GM12878 (cell line): ENCODE measurements around the gene CDCA7. TPM values are rescaled to one million over a fixed set of nuclear protein-coding genes. Genes with fewer than 3 reads are reported as not detected.
A peak's percentile ranks its signal among the peaks of the same experiment; 100 is the strongest.

Experiments used
- ATAC-seq: fragments of 200-7000 bp; cut with Tn5 transposase; 3 replicates; pipeline ENCODE4 v1.9.1; 2020; ENCODE audit warnings: mild to moderate bottlenecking, moderate library complexity
- BruUV-seq: library from RNA; stranded (reverse); fragments of 400-500 nt; replicated peaks from 2 replicates; lab custom pipeline; 2021; lab: Mats Ljungman, UMichigan
- CTCF ChIA-PET: fragments of 300-600 bp; sonication (Branson Sonifier 250); formaldehyde crosslinking; extraction: SDS; loops from one replicate; lab custom pipeline; 2021; ENCODE audit warnings: inconsistent platforms; lab: Yijun Ruan, JAX
- POLR2A ChIA-PET: fragments of 350-600 bp; formaldehyde crosslinking; extraction: SDS; loops from one replicate; lab custom pipeline; 2021; ENCODE audit warnings: inconsistent platforms; lab: Charles Lee
- RAD21 ChIA-PET: fragments of 300-600 bp; sonication (Branson Sonifier 250); formaldehyde crosslinking; loops from one replicate; lab custom pipeline; 2023; ENCODE audit warnings: antibody characterized with exemption; ENCODE audit not compliant: unreplicated experiment; lab: Charles Lee
- SMC1A ChIA-PET: fragments of 300-600 bp; sonication (Branson Sonifier 250); formaldehyde crosslinking; loops from one replicate; lab custom pipeline; 2023; ENCODE audit not compliant: unreplicated experiment, uncharacterized antibody; lab: Charles Lee
- DNase-seq: peaks from one replicate; pipeline ENCODE4 v3.0.0-alpha.2; 2011; ENCODE audit warnings: low read depth, low spot score
- FAIRE-seq: peaks from 3 replicates; lab custom pipeline; 2011; peaks lifted over from hg19 to GRCh38; lab: Jason Lieb, UNC
- H2AFZ ChIP-seq: 2 replicates; pipeline ENCODE4 v1.6.0; 2011; ENCODE audit warnings: low read depth, low read length, control low read depth; ENCODE audit not compliant: control insufficient read depth
- H3K27ac ChIP-seq: 2 replicates; pipeline ENCODE4 v1.5.1; 2011; ENCODE audit warnings: control low read depth; ENCODE audit not compliant: control insufficient read depth, insufficient read depth
- H3K27me3 ChIP-seq, 2 experiments: replicated peaks in 1 of 2; 2 replicates each; pipeline versions ENCODE4 v1.6.0 to v1.6.1; 2011; ENCODE audit warnings: low read length in 1 of 2; ENCODE audit not compliant: control insufficient read depth in 2 of 2, insufficient read depth in 2 of 2
- H3K36me3 ChIP-seq, 2 experiments: 2 replicates each; pipeline ENCODE4 v1.5.1; 2011; ENCODE audit warnings: low read length in 1 of 2; ENCODE audit not compliant: control insufficient read depth in 2 of 2, insufficient read depth in 2 of 2
- H3K4me1 ChIP-seq: 2 replicates; pipeline ENCODE4 v1.6.1; 2011; ENCODE audit warnings: mild to moderate bottlenecking, low read length, moderate library complexity, mixed read lengths; ENCODE audit not compliant: control insufficient read depth, insufficient read depth
- H3K4me2 ChIP-seq: 2 replicates; pipeline ENCODE4 v1.6.0; 2011; ENCODE audit warnings: control low read depth; ENCODE audit not compliant: control insufficient read depth, insufficient read depth
- H3K4me3 ChIP-seq: fragments of 200-600 bp; sonication (generic); 2 replicates; pipeline ENCODE4 v1.5.1; 2016
- H3K79me2 ChIP-seq: 2 replicates; pipeline ENCODE4 v1.6.0; 2011; ENCODE audit warnings: low read length; ENCODE audit not compliant: control insufficient read depth, insufficient read depth
- H3K9ac ChIP-seq: 2 replicates; pipeline ENCODE4 v1.8.0; 2011; ENCODE audit warnings: low read length, control low read depth, mixed read lengths; ENCODE audit not compliant: control insufficient read depth, insufficient read depth
- H3K9me3 ChIP-seq: replicated peaks from 3 replicates; pipeline ENCODE4 v1.5.1; 2011; ENCODE audit warnings: mild to moderate bottlenecking, low read length; ENCODE audit not compliant: control insufficient read depth, insufficient read depth
- H4K20me1 ChIP-seq: 2 replicates; pipeline ENCODE4 v1.6.0; 2011; ENCODE audit not compliant: control insufficient read depth, insufficient read depth
- ATF7 ChIP-seq: fragments of 450-650 bp; IDR thresholded peaks from 2 replicates; pipeline ENCODE4 v1.6.1; 2016; ENCODE audit warnings: low read depth, mild to moderate bottlenecking
- BHLHE40 ChIP-seq, 2 experiments: fragments of 450-650 bp in 1 of 2; IDR thresholded peaks; 2 replicates each; pipeline ENCODE4 v1.6.1; 2011 to 2017; ENCODE audit warnings: low read depth in 2 of 2, borderline replicate concordance in 1 of 2, improper control_type of control experiment in 1 of 2, low read length in 1 of 2, mild to moderate bottlenecking in 1 of 2
- EP300 ChIP-seq, 2 experiments: fragments of 150-350 bp in 1 of 2; IDR thresholded peaks; 2 replicates each; pipeline ENCODE4 v1.6.1; 2011 to 2012; ENCODE audit warnings: low read depth in 2 of 2, low read length in 2 of 2, borderline replicate concordance in 1 of 2, improper control_type of control experiment in 1 of 2, inconsistent platforms in 1 of 2; ENCODE audit not compliant: control insufficient read depth in 1 of 2
- FOXM1 ChIP-seq: IDR thresholded peaks from 2 replicates; pipeline ENCODE4 v1.6.1; 2012; ENCODE audit warnings: low read depth, mild to moderate bottlenecking, inconsistent platforms, low read length, moderate library complexity
- MTA3 ChIP-seq: IDR thresholded peaks from 2 replicates; pipeline ENCODE4 v1.6.1; 2012; ENCODE audit warnings: low read length, inconsistent platforms, borderline replicate concordance
- MYB ChIP-seq: fragments of 150-350 bp; IDR thresholded peaks from 2 replicates; pipeline ENCODE4 v1.6.1; 2014; ENCODE audit warnings: mild to moderate bottlenecking, low read depth, low read length, borderline replicate concordance
- NBN ChIP-seq: fragments of 450-650 bp; IDR thresholded peaks from 2 replicates; pipeline ENCODE4 v1.6.1; 2016
- PAX8 ChIP-seq: fragments of 450-650 bp; IDR thresholded peaks from 2 replicates; pipeline ENCODE4 v1.6.1; 2017; ENCODE audit warnings: mild to moderate bottlenecking, moderate library complexity
- POLR2A ChIP-seq: IDR thresholded peaks from 2 replicates; pipeline ENCODE4 v1.6.1; 2011; ENCODE audit warnings: low read depth, mild to moderate bottlenecking, low read length
- POLR2AphosphoS2 ChIP-seq: IDR thresholded peaks from 2 replicates; pipeline ENCODE4 v1.6.1; 2011; ENCODE audit warnings: low read depth, mild to moderate bottlenecking, low read length, improper control_type of control experiment, moderate library complexity
- RB1 ChIP-seq: fragments of 450-650 bp; formaldehyde crosslinking; IDR thresholded peaks from 2 replicates; pipeline ENCODE4 v1.6.1; 2017; ENCODE audit warnings: mild to moderate bottlenecking, borderline replicate concordance
- SMC3 ChIP-seq: IDR thresholded peaks from 2 replicates; pipeline ENCODE4 v1.6.1; 2011; ENCODE audit warnings: low read length, improper control_type of control experiment, borderline replicate concordance
- SREBF2 ChIP-seq: IDR thresholded peaks from 2 replicates; pipeline ENCODE4 v1.6.1; 2012; ENCODE audit warnings: mild to moderate bottlenecking, low read length
- SUPT20H ChIP-seq: IDR thresholded peaks from 2 replicates; pipeline ENCODE4 v1.6.1; 2011; ENCODE audit warnings: low read depth, mild to moderate bottlenecking, low read length, moderate library complexity, borderline replicate concordance; ENCODE audit not compliant: control insufficient read depth
- TARDBP ChIP-seq: IDR thresholded peaks from 2 replicates; pipeline ENCODE4 v1.6.1; 2016; ENCODE audit warnings: borderline replicate concordance
- TCF3 ChIP-seq: IDR thresholded peaks from 2 replicates; pipeline ENCODE4 v1.6.1; 2012; ENCODE audit warnings: low read depth, mild to moderate bottlenecking, low read length, borderline replicate concordance; ENCODE audit not compliant: insufficient read depth
- ZNF207 ChIP-seq: fragments of 450-650 bp; IDR thresholded peaks from 2 replicates; pipeline ENCODE4 v1.6.1; 2014; ENCODE audit warnings: antibody characterized with exemption, mild to moderate bottlenecking, borderline replicate concordance
- ZNF217 ChIP-seq: fragments of 450-650 bp; IDR thresholded peaks from 2 replicates; pipeline ENCODE4 v1.6.1; 2017; ENCODE audit warnings: antibody characterized with exemption, mild to moderate bottlenecking
- WGBS: methylation state at CpG from one replicate; pipeline ENCODE4 v1.1.6; 2016; ENCODE audit warnings: low lambda C conversion rate; ENCODE audit not compliant: insufficient replicate concordance, insufficient coverage; ENCODE audit errors: missing lambda C conversion rate; 5-methylcytosine and 5-hydroxymethylcytosine counted together
- in situ Hi-C: fragments of 300-500 bp; cut with MboI; formaldehyde crosslinking; loops from 9 replicates; pipeline ENCODE4 v1.14.3; 2018; ENCODE audit warnings: mixed read lengths
- intact Hi-C: fragments of 100-400 bp; cut with micrococcal nuclease; formaldehyde crosslinking; loops from one replicate; pipeline ENCODE4 v1.14.2; 2022; ENCODE audit not compliant: unreplicated experiment
- polyA plus RNA-seq, 11 experiments: library from polyadenylated mRNA; depleted of rRNA in 4 of 11; unstranded in 6 of 11; stranded (reverse) in 5 of 11; fragments of >200 nt; fragmentation: Nextera tagmentation in 4 of 11; fragmentation: Illumina TruSeq in 1 of 11; extraction: Ambion mirVana in 4 of 11; extraction: Trizol in 1 of 11; gene quantifications; 1 replicate in 1 of 11; 2 replicates in 10 of 11; pipeline versions ENCODE4 v1.2.1 to v1.2.3, GENCODE V29; 2011 to 2016; ENCODE audit warnings: inconsistent platforms in 2 of 11, missing spikeins in 2 of 11, low read depth in 1 of 11
- total RNA-seq, 4 experiments: library from RNA; depleted of rRNA in 3 of 4; stranded (reverse); fragments of >200 nt in 3 of 4; fragmentation: Illumina TruSeq in 1 of 4; extraction: Trizol in 1 of 4; gene quantifications; 2 replicates each; pipeline versions ENCODE4 v1.2.1 to v1.2.3, GENCODE V29; 2013 to 2021
- TF ChIP-seq, protein P1 (sequence below): fragments of 450-650 bp; formaldehyde crosslinking; IDR thresholded peaks from 2 replicates; pipeline ENCODE4 v1.5.0; 2022; ENCODE audit warnings: mild to moderate bottlenecking, missing genetic modification characterization
- TF ChIP-seq, protein P2 (sequence below): IDR thresholded peaks from 2 replicates; pipeline ENCODE4 v1.6.1; 2012; ENCODE audit warnings: low read depth, low read length, improper control_type of control experiment

Gene CDCA7
- total and polyA plus RNA-seq, 10 of the 15 experiments (the other 5 are each of a cell fraction or from before 2014, with no cell fraction given) = 23.5 to 71.3 (median 40.8) TPM

DNA sequence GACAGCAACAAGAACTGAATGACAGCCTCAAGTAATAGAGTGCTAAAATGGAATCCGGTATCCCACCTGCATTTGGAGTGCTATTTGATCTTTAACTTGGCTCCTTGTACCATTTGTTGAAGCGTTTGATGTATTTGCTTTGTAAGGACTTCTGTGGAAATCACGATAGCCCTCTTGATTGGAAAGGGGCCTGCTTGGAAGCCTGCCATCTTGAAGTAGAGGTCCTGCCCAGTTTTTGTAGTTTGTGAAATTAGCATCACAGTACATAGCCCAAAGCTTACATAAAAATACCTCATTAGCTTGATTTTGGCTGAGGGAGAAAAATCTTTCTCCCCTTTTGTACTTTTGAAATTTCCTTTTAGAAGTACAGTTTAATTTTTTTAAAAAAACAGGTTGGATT is 2.7 kb downstream of the CDCA7 start:
- H3K4me2 ChIP-seq = peak overlapping the region; percentile 93
- intact Hi-C loops (loop anchor here (5.0 kb wide), 2 partner anchors 115 to 280 kb away; partner anchors contain the start of gene MAP3K20), in situ Hi-C loops (no loop called here)
- no peaks in the 10 kb centered on the region for H3K27me3 ChIP-seq
- POLR2A ChIA-PET = no interaction called here
- peaks cover 0 to 5% of the 10 kb centered on the region in 2 experiments; a peak in 2 of 4 replicates for H3K36me3 ChIP-seq
- no peak for FAIRE-seq
- 0 out of 2 replicates have a peak overlapping the region, but pooled peaks have one; percentile 78 for H3K4me3 ChIP-seq
- WGBS = 77% methylated on average over 3 of the region's 3 CpGs
- BruUV-seq = no TSS peak
- H3K9ac ChIP-seq = no peak overlapping the region
- CTCF ChIA-PET = interaction anchor here (1.3 kb wide), 1 partner anchor 147 kb away, joined by 4 read pairs; no protein-coding TSS in a partner anchor
- DNase-seq = no peak
- no peak for ATAC-seq
- H3K9me3 ChIP-seq = no peaks in the 10 kb centered on the region
- TF ChIP-seq, protein P1, sequence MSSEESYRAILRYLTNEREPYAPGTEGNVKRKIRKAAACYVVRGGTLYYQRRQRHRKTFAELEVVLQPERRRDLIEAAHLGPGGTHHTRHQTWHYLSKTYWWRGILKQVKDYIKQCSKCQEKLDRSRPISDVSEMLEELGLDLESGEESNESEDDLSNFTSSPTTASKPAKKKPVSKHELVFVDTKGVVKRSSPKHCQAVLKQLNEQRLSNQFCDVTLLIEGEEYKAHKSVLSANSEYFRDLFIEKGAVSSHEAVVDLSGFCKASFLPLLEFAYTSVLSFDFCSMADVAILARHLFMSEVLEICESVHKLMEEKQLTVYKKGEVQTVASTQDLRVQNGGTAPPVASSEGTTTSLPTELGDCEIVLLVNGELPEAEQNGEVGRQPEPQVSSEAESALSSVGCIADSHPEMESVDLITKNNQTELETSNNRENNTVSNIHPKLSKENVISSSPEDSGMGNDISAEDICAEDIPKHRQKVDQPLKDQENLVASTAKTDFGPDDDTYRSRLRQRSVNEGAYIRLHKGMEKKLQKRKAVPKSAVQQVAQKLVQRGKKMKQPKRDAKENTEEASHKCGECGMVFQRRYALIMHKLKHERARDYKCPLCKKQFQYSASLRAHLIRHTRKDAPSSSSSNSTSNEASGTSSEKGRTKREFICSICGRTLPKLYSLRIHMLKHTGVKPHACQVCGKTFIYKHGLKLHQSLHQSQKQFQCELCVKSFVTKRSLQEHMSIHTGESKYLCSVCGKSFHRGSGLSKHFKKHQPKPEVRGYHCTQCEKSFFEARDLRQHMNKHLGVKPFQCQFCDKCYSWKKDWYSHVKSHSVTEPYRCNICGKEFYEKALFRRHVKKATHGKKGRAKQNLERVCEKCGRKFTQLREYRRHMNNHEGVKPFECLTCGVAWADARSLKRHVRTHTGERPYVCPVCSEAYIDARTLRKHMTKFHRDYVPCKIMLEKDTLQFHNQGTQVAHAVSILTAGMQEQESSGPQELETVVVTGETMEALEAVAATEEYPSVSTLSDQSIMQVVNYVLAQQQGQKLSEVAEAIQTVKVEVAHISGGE (CRISPR knock-in tag) = no peak
- no peak for TF ChIP-seq MTA3
- no peak for TF ChIP-seq SUPT20H
- TF ChIP-seq PAX8 = no peak
- TF ChIP-seq ZNF207 = no peak
- no peak for TF ChIP-seq RB1
- TF ChIP-seq TARDBP = no peak
- TF ChIP-seq BHLHE40 (IDR thresholded peaks at IDR 0.05; ENCODE audit: borderline replicate concordance in 1 of 2, low read depth in 2 of 2, low read length in 1 of 2) = no peak
- no peak for TF ChIP-seq FOXM1
- no peak for TF ChIP-seq ZNF217
- TF ChIP-seq, protein P2, sequence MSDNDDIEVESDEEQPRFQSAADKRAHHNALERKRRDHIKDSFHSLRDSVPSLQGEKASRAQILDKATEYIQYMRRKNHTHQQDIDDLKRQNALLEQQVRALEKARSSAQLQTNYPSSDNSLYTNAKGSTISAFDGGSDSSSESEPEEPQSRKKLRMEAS = no peak
- no peak for TF ChIP-seq NBN
- no peak for TF ChIP-seq SMC3
- TF ChIP-seq TCF3 = no peak
- no peak for TF ChIP-seq POLR2AphosphoS2
- no peak for TF ChIP-seq ATF7
- TF ChIP-seq EP300 (IDR thresholded peaks at IDR 0.05; ENCODE audit: borderline replicate concordance in 1 of 2, control insufficient read depth in 1 of 2, low read depth in 2 of 2, low read length in 2 of 2) = no peak
- TF ChIP-seq MYB = no peak
- TF ChIP-seq POLR2A = no peak
- TF ChIP-seq SREBF2 = no peak
- H3K27ac ChIP-seq = no peak overlapping the region; the same call in 1 of the 2 replicates
- SMC1A ChIA-PET = no interaction called here
- RAD21 ChIA-PET = interaction anchor here (1.2 kb wide), 1 partner anchor 43 kb away, joined by 5 read pairs; no protein-coding TSS in a partner anchor
- no peaks in the 10 kb centered on the region for H4K20me1 ChIP-seq
- peaks cover 42% of the 10 kb centered on the region for H3K79me2 ChIP-seq
- peaks cover 14% of the 10 kb centered on the region for H3K4me1 ChIP-seq
- H2AFZ ChIP-seq = no peak overlapping the region
